NB4 (cell line): ENCODE results near the gene S100A12.

Experiments
- CTCF ChIP-seq: IDR thresholded peaks from one replicate; pipeline ENCODE4 v1.5.1; 2012; ENCODE audit warnings: low read depth, low read length
- POLR2A ChIP-seq: IDR thresholded peaks from 2 replicates; pipeline ENCODE4 v1.6.1; 2011; ENCODE audit warnings: mild to moderate bottlenecking; ENCODE audit not compliant: insufficient read length; ENCODE audit errors: extremely low read depth

GRCh38 chr1:153341431-153341934 is 33.9 kb downstream of the S100A12 start:
- TF ChIP-seq CTCF = no peak
- TF ChIP-seq POLR2A = no peak
